K562 (cell line): Measurements from ENCODE around the gene WWOX. TPM values are rescaled to one million over a fixed set of nuclear protein-coding genes. Genes with fewer than 3 reads are reported as not detected.

ENCODE experiments used
- ATAC-seq: fragments of 200-7000 bp; cut with Tn5 transposase; 3 replicates; pipeline ENCODE4 v1.9.1; 2020; ENCODE audit warnings: moderate library complexity
- BruUV-seq: library from RNA; stranded (reverse); fragments of 400-500 nt; replicated peaks from 2 replicates; lab custom pipeline; 2021; lab: Mats Ljungman, UMichigan
- CTCF ChIA-PET: fragments of 300-600 bp; formaldehyde crosslinking; extraction: SDS; loops from one replicate; lab custom pipeline; 2021; ENCODE audit warnings: low intra/inter-chr PET ratio; lab: Yijun Ruan, JAX
- POLR2A ChIA-PET: fragments of 300-600, 350-650 bp; sonication (Branson Sonifier 250); formaldehyde crosslinking; extraction: SDS; loops from one replicate; lab custom pipeline; 2021; ENCODE audit warnings: antibody characterized with exemption, inconsistent platforms; lab: Yijun Ruan, JAX
- DNase-seq, 4 experiments: peaks; one replicate each; pipeline versions ENCODE4 v3.0.0 to v3.0.0-alpha.2; 2011 to 2018; ENCODE audit warnings: low spot score in 3 of 4, mixed read lengths in 3 of 4; ENCODE audit errors: extremely low read depth in 1 of 4
- FAIRE-seq: peaks from 2 replicates; lab custom pipeline; 2011; peaks lifted over from hg19 to GRCh38; lab: Jason Lieb, UNC
- H2AFZ ChIP-seq: 2 replicates; pipeline ENCODE4 v1.6.0; 2011; ENCODE audit warnings: low read depth, low read length, control low read depth, inconsistent platforms
- H3K27ac ChIP-seq: fragments of 200-600 bp; 3 replicates; pipeline ENCODE4 v1.8.0; 2011; ENCODE audit warnings: low read depth, mild to moderate bottlenecking, control low read depth, inconsistent platforms, low read length, moderate library complexity, mixed read lengths; ENCODE audit errors: extremely low read depth
- H3K27me3 ChIP-seq, 2 experiments: fragments of 300-600 bp in 1 of 2; 2 replicates in 1 of 2; 3 replicates in 1 of 2; pipeline versions ENCODE4 v1.6.0 to v1.8.0; 2011; ENCODE audit warnings: inconsistent platforms in 2 of 2, low read length in 2 of 2, mild to moderate bottlenecking in 1 of 2, mixed read lengths in 1 of 2, moderate library complexity in 1 of 2; ENCODE audit not compliant: control insufficient read depth in 2 of 2, insufficient read depth in 2 of 2
- H3K36me3 ChIP-seq: fragments of 300-600 bp; 3 replicates; pipeline ENCODE4 v1.8.0; 2011; ENCODE audit warnings: mild to moderate bottlenecking, low read length, inconsistent platforms; ENCODE audit not compliant: control insufficient read depth, insufficient read depth
- H3K4me1 ChIP-seq, 2 experiments: fragments of 200-600 bp in 1 of 2; replicated peaks in 1 of 2; 2 replicates in 1 of 2; 3 replicates in 1 of 2; pipeline versions ENCODE4 v1.5.1 to v1.8.0; 2011; ENCODE audit warnings: inconsistent platforms in 2 of 2, low read length in 2 of 2, mild to moderate bottlenecking in 1 of 2, mixed read lengths in 1 of 2, moderate library complexity in 1 of 2; ENCODE audit not compliant: control insufficient read depth in 2 of 2, insufficient read depth in 2 of 2
- H3K4me2 ChIP-seq: 2 replicates; pipeline ENCODE4 v1.6.1; 2011; ENCODE audit warnings: low read length, control low read depth, inconsistent platforms, mixed read lengths; ENCODE audit not compliant: insufficient read depth
- H3K4me3 ChIP-seq: fragments of 200-600 bp; sonication (generic), shearing (Covaris generic); 2 replicates; pipeline ENCODE4 v1.5.1; 2016; ENCODE audit warnings: control low read depth, inconsistent platforms
- H3K79me2 ChIP-seq: fragments of 200-600 bp; 3 replicates; pipeline ENCODE4 v1.8.0; 2011; ENCODE audit warnings: low read length, inconsistent platforms; ENCODE audit not compliant: control insufficient read depth, insufficient read depth
- H3K9ac ChIP-seq, 2 experiments: 2 replicates each; pipeline versions ENCODE4 v1.6.0 to v1.6.1; 2011; ENCODE audit warnings: low read depth in 2 of 2, low read length in 2 of 2, control low read depth in 1 of 2, inconsistent platforms in 1 of 2, mild to moderate bottlenecking in 1 of 2, mixed read lengths in 1 of 2; ENCODE audit not compliant: insufficient read depth in 1 of 2
- H3K9me1 ChIP-seq: one replicate; pipeline ENCODE4 v1.6.0; 2011; ENCODE audit warnings: inconsistent platforms, mild to moderate bottlenecking, low read length, moderate library complexity; ENCODE audit not compliant: control insufficient read depth, insufficient read depth
- H3K9me3 ChIP-seq: replicated peaks from 2 replicates; pipeline ENCODE4 v1.5.1; 2011; ENCODE audit warnings: low read depth, low read length, inconsistent platforms; ENCODE audit not compliant: control insufficient read depth, insufficient read depth
- H4K20me1 ChIP-seq: replicated peaks from 2 replicates; pipeline ENCODE4 v1.6.1; 2011; ENCODE audit warnings: low read length, inconsistent platforms, mixed read lengths; ENCODE audit not compliant: control insufficient read depth, insufficient read depth
- BHLHE40 ChIP-seq: IDR thresholded peaks from 2 replicates; pipeline ENCODE4 v1.6.1; 2011; ENCODE audit warnings: low read length, improper control_type of control experiment
- BRF1 ChIP-seq: IDR thresholded peaks from 3 replicates; pipeline ENCODE4 v1.6.1; 2011; ENCODE audit warnings: borderline replicate concordance, mild to moderate bottlenecking; ENCODE audit not compliant: insufficient read length; ENCODE audit errors: extremely low read depth
- CBFA2T3 ChIP-seq: fragments of 450-650 bp; IDR thresholded peaks from 2 replicates; pipeline ENCODE4 v1.6.1; 2017
- GABPB2 ChIP-seq: fragments of 250-450 bp; sonication (Bioruptor Pico); conservative IDR thresholded peaks from 2 replicates; pipeline ENCODE4 v1.5.1; 2021; ENCODE audit warnings: mild to moderate bottlenecking
- MAFF ChIP-seq: IDR thresholded peaks from 2 replicates; pipeline ENCODE4 v1.6.1; 2012; ENCODE audit warnings: low read length, improper control_type of control experiment
- MCM7 ChIP-seq, 2 experiments: fragments of 450-650 bp; IDR thresholded peaks; 2 replicates each; pipeline ENCODE4 v1.6.1; 2016 to 2018
- NFRKB ChIP-seq: fragments of 450-650 bp; IDR thresholded peaks from 2 replicates; pipeline ENCODE4 v1.6.1; 2016; ENCODE audit warnings: low read depth
- STAT5B ChIP-seq: fragments of 250-450 bp; sonication (Bioruptor Pico); IDR thresholded peaks from 2 replicates; pipeline ENCODE4 v1.8.0; 2021; ENCODE audit warnings: mild to moderate bottlenecking, inconsistent platforms
- ZNF174 ChIP-seq: fragments of 250-450 bp; sonication (Bioruptor Pico); IDR thresholded peaks from 2 replicates; pipeline ENCODE4 v1.4.0; 2020; ENCODE audit warnings: mild to moderate bottlenecking
- ZNF444 ChIP-seq: fragments of 250-450 bp; sonication (Bioruptor Pico); IDR thresholded peaks from 2 replicates; pipeline ENCODE4 v1.4.0; 2020; ENCODE audit warnings: mild to moderate bottlenecking, moderate library complexity
- WGBS: fragments of 100-300 bp; shearing (Covaris generic); methylation state at CpG from one replicate; pipeline ENCODE4 v1.1.6; 2016; ENCODE audit warnings: low coverage, mixed read lengths; ENCODE audit not compliant: insufficient coverage; ENCODE audit errors: missing lambda C conversion rate; 5-methylcytosine and 5-hydroxymethylcytosine counted together
- in situ Hi-C: fragments of 300-500 bp; cut with MboI; formaldehyde crosslinking; loops from 4 replicates; pipeline ENCODE4 v1.15.0; 2018; ENCODE audit warnings: inconsistent platforms, mixed read lengths
- intact Hi-C: fragments of 100-400 bp; cut with micrococcal nuclease; formaldehyde crosslinking; loops from 2 replicates; pipeline ENCODE4 v1.14.2; 2022
- polyA plus RNA-seq, 8 experiments: library from polyadenylated mRNA; depleted of rRNA in 4 of 8; stranded (reverse) in 5 of 8; unstranded in 3 of 8; fragments of >200 nt; fragmentation: Nextera tagmentation in 2 of 8; fragmentation: Illumina TruSeq in 1 of 8; extraction: Ambion mirVana in 2 of 8; extraction: Trizol in 1 of 8; gene quantifications; 2 replicates each; pipeline versions ENCODE4 v1.2.1 to v1.2.3, GENCODE V29; 2011 to 2014; ENCODE audit warnings: inconsistent platforms in 1 of 8, missing spikeins in 1 of 8
- total RNA-seq, 7 experiments: library from RNA; depleted of rRNA in 6 of 7; stranded (reverse); fragments of >200 nt in 6 of 7; fragmentation: Illumina TruSeq in 2 of 7; extraction: Trizol in 2 of 7; gene quantifications; 2 replicates each; pipeline versions ENCODE4 v1.2.1 to v1.2.3, GENCODE V29; 2011 to 2021; ENCODE audit warnings: low replicate concordance in 1 of 7
- TF ChIP-seq, protein P1 (sequence below), 2 experiments: fragments of 250-450 bp in 1 of 2; fragments of 450-650 bp in 1 of 2; sonication (Bioruptor Pico) in 1 of 2; IDR thresholded peaks; 2 replicates each; pipeline versions ENCODE4 v1.6.1 to v1.8.0; 2016 to 2021; ENCODE audit warnings: mild to moderate bottlenecking in 2 of 2, moderate library complexity in 2 of 2, missing compliant biosample characterization in 1 of 2, missing genetic modification characterization in 1 of 2
- TF ChIP-seq, protein P2 (sequence below): fragments of 450-650 bp; IDR thresholded peaks from 2 replicates; pipeline ENCODE4 v1.6.1; 2016; ENCODE audit warnings: antibody characterized with exemption
- TF ChIP-seq, protein P3 (sequence below): fragments of 250-450 bp; sonication (Bioruptor Pico); IDR thresholded peaks from 2 replicates; pipeline ENCODE4 v1.5.0; 2021
- TF ChIP-seq, protein P4 (sequence below): sonication (generic); formaldehyde crosslinking; IDR thresholded peaks from 2 replicates; pipeline ENCODE4 v1.8.0; 2023; ENCODE audit warnings: missing genetic modification reagents, mild to moderate bottlenecking, borderline replicate concordance

Gene WWOX
- total and polyA plus RNA-seq, 9 of the 15 experiments (the other 6 are each of a cell fraction or from before 2014, with no cell fraction given), result 1.6 to 22.7 (median 8.1) TPM

DNA sequence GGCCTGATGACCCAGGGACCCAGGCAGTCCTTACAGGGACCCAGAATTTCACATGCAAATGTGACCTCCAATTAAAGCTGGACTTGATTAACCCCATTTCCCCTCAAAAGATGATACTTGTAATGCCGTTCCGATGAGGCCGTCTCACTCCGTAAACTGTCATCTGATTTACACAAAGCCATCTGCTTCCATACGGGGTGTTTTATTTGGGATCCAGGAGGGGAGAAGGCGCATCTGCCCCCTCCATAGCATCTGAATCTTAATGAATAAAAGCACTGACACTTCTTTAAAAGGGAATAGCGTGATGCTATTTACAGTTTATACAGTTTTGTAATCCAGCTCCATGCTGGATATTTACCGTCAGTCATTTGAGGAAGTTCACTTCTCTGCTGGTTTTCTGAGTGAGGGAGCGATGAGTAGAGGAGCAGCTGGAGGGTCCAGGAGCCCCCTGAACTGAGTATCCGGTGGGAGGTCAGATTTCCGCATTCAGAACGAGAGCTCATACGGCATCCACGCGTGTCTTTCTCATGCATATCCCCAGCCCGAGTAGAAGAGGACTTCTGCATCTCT, 452.7 kb downstream of the WWOX start (continued):
- TF ChIP-seq, protein P1, sequence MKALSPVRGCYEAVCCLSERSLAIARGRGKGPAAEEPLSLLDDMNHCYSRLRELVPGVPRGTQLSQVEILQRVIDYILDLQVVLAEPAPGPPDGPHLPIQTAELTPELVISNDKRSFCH (CRISPR knock-in tag; IDR thresholded peaks at IDR 0.05), result no peak
- TF ChIP-seq, protein P1 (tag; IDR thresholded peaks at IDR 0.05), result no peak
- TF ChIP-seq NFRKB (no peak), GABPB2 (no peak), MAFF (no peak), ZNF174 (CRISPR knock-in tag) (no peak)
- TF ChIP-seq, protein P2, sequence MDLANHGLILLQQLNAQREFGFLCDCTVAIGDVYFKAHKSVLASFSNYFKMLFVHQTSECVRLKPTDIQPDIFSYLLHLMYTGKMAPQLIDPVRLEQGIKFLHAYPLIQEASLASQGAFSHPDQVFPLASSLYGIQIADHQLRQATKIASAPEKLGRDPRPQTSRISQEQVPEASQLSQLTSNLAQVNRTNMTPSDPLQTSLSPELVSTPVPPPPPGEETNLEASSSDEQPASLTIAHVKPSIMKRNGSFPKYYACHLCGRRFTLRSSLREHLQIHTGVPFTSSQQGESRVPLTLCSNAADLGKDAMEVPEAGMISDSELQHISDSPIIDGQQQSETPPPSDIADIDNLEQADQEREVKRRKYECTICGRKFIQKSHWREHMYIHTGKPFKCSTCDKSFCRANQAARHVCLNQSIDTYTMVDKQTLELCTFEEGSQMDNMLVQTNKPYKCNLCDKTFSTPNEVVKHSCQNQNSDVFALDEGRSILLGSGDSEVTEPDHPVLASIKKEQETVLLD, result no peak

DNA sequence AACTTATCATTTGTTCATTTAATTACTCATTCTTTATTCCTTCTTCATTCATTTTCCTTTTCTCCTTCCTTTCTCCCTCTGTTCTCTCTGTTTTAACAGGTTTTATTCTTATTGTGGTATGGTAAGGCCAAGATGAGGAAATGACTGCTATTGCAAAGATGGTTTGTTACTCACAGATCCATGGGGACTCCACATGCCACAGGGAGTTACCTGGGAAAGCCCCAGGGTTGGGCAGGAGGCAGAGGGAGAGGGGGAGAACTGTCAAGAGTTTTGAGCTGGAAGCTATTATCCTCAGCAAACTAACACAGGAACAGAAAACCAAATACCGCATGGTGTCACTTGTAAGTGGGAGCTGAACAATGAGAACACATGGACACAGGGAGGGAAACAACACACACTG, 453.3 kb downstream of the WWOX start:
- Histone ChIP-seq H4K20me1 (peaks cover 2% of the 10 kb centered on the region; the same call in 1 of the 2 replicates), H2AFZ (no peak overlapping the region), H3K9me1 (no peaks in the 10 kb centered on the region), H3K4me3 (no peak overlapping the region), H3K4me1 (no peaks in the 10 kb centered on the region), H3K36me3 (no peaks in the 10 kb centered on the region), H3K4me2 (no peak overlapping the region), H3K9ac (no peak overlapping the region), H3K27ac (no peak overlapping the region), H3K79me2 (no peaks in the 10 kb centered on the region), H3K9me3 (no peaks in the 10 kb centered on the region), H3K27me3 (peaks cover 3 to 21% of the 10 kb centered on the region in 2 experiments; a peak in 1 of 5 replicates)
- ChIA-PET POLR2A (interaction anchor here (1.0 kb wide), 1 partner anchor 8 kb away, joined by 4 read pairs; no protein-coding TSS in a partner anchor), CTCF (no interaction called here)
- ATAC-seq (no peak), FAIRE-seq (no peak), DNase-seq (no peak)
- no TSS peak for BruUV-seq
- in situ Hi-C loops, result no loop called here
- WGBS, result 33% methylated on average over 1 of the region's 1 CpG
- intact Hi-C loops, result no loop called here
- TF ChIP-seq MCM7 (IDR thresholded peaks at IDR 0.05), result no peak
- TF ChIP-seq ZNF444, result no peak
- no peak for TF ChIP-seq BRF1
- TF ChIP-seq STAT5B (CRISPR knock-in tag), result no peak
- TF ChIP-seq, protein P3, sequence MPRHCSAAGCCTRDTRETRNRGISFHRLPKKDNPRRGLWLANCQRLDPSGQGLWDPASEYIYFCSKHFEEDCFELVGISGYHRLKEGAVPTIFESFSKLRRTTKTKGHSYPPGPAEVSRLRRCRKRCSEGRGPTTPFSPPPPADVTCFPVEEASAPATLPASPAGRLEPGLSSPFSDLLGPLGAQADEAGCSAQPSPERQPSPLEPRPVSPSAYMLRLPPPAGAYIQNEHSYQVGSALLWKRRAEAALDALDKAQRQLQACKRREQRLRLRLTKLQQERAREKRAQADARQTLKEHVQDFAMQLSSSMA, result no peak
- TF ChIP-seq, protein P4, sequence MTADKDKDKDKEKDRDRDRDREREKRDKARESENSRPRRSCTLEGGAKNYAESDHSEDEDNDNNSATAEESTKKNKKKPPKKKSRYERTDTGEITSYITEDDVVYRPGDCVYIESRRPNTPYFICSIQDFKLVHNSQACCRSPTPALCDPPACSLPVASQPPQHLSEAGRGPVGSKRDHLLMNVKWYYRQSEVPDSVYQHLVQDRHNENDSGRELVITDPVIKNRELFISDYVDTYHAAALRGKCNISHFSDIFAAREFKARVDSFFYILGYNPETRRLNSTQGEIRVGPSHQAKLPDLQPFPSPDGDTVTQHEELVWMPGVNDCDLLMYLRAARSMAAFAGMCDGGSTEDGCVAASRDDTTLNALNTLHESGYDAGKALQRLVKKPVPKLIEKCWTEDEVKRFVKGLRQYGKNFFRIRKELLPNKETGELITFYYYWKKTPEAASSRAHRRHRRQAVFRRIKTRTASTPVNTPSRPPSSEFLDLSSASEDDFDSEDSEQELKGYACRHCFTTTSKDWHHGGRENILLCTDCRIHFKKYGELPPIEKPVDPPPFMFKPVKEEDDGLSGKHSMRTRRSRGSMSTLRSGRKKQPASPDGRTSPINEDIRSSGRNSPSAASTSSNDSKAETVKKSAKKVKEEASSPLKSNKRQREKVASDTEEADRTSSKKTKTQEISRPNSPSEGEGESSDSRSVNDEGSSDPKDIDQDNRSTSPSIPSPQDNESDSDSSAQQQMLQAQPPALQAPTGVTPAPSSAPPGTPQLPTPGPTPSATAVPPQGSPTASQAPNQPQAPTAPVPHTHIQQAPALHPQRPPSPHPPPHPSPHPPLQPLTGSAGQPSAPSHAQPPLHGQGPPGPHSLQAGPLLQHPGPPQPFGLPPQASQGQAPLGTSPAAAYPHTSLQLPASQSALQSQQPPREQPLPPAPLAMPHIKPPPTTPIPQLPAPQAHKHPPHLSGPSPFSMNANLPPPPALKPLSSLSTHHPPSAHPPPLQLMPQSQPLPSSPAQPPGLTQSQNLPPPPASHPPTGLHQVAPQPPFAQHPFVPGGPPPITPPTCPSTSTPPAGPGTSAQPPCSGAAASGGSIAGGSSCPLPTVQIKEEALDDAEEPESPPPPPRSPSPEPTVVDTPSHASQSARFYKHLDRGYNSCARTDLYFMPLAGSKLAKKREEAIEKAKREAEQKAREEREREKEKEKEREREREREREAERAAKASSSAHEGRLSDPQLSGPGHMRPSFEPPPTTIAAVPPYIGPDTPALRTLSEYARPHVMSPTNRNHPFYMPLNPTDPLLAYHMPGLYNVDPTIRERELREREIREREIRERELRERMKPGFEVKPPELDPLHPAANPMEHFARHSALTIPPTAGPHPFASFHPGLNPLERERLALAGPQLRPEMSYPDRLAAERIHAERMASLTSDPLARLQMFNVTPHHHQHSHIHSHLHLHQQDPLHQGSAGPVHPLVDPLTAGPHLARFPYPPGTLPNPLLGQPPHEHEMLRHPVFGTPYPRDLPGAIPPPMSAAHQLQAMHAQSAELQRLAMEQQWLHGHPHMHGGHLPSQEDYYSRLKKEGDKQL (CRISPR knock-in tag), result no peak
- TF ChIP-seq CBFA2T3, result no peak
- no peak for TF ChIP-seq BHLHE40
